Activated CD4-positive, alpha-beta T cell treated with anti-CD3 and anti-CD28 coated beads, Interleukin-2, amount 10 ng/mL, durations not matched to agents 7 days and 5 days (primary cell): ENCODE measurements around the gene ZNF521. TPM values are rescaled to one million over a fixed set of nuclear protein-coding genes. Genes with fewer than 3 reads are reported as not detected.

Source experiments
- CTCF ChIA-PET: fragments of 350-600 bp; sonication (Branson Sonifier 250); formaldehyde crosslinking; loops from one replicate; lab custom pipeline; 2021; ENCODE audit warnings: antibody characterized with exemption; lab: Charles Lee
- POLR2A ChIA-PET: fragments of 350-600 bp; sonication (Branson Sonifier 250); formaldehyde crosslinking; loops from one replicate; lab custom pipeline; 2021; ENCODE audit warnings: antibody characterized with exemption; lab: Charles Lee
- DNase-seq: peaks from one replicate; pipeline ENCODE4 v3.0.0-alpha.2; 2020
- H3K27ac Mint-ChIP-seq: one replicate; pipeline ENCODE4 v1.8.0; 2021; ENCODE audit warnings: mild to moderate bottlenecking, moderate library complexity, mixed read lengths
- H3K27me3 Mint-ChIP-seq: one replicate; pipeline ENCODE4 v1.8.0; 2021; ENCODE audit warnings: mixed read lengths
- H3K36me3 Mint-ChIP-seq: one replicate; pipeline ENCODE4 v1.8.0; 2021; ENCODE audit warnings: low read depth, mixed read lengths
- H3K4me1 Mint-ChIP-seq: one replicate; pipeline ENCODE4 v1.8.0; 2021; ENCODE audit warnings: mixed read lengths
- H3K4me3 Mint-ChIP-seq: one replicate; pipeline ENCODE4 v1.8.0; 2021; ENCODE audit warnings: mild to moderate bottlenecking, moderate library complexity, mixed read lengths
- H3K9me3 Mint-ChIP-seq: one replicate; pipeline ENCODE4 v1.8.0; 2021; ENCODE audit warnings: mixed read lengths
- total RNA-seq, 2 experiments: library from RNA; stranded (reverse); gene quantifications; one replicate each; pipeline ENCODE4 v1.2.3, GENCODE V29; 2021

ZNF521 gene
- total RNA-seq, 2 experiments from 2014 or later: not detected

- DNase-seq: no peak
Measured at GRCh38 chr18:25097057-25097456, 254.9 kb downstream of the ZNF521 start.

GRCh38 chr18:25093141-25093540, 258.8 kb downstream of the ZNF521 start:
- DNase-seq: no peak
- no peak overlapping the region for H3K4me3 Mint-ChIP-seq
- ChIA-PET CTCF (no interaction called here), POLR2A (no interaction called here)
- H3K4me1 Mint-ChIP-seq: no peaks in the 10 kb centered on the region
- peaks cover 3% of the 10 kb centered on the region for H3K27me3 Mint-ChIP-seq
- no peak overlapping the region for H3K27ac Mint-ChIP-seq
- no peaks in the 10 kb centered on the region for H3K36me3 Mint-ChIP-seq
- no peaks in the 10 kb centered on the region for H3K9me3 Mint-ChIP-seq

More at GRCh38 chr18:25097057-25097456, 254.9 kb downstream of the ZNF521 start:
- Mint-ChIP-seq H3K4me3 (no peak overlapping the region), H3K9me3 (no peaks in the 10 kb centered on the region), H3K27me3 (peaks cover 3% of the 10 kb centered on the region), H3K27ac (no peak overlapping the region), H3K36me3 (no peaks in the 10 kb centered on the region), H3K4me1 (no peaks in the 10 kb centered on the region)
- ChIA-PET CTCF (no interaction called here), POLR2A (no interaction called here)

- no peaks in the 10 kb centered on the region for H3K9me3 Mint-ChIP-seq
- no peak for DNase-seq
- no peaks in the 10 kb centered on the region for H3K4me1 Mint-ChIP-seq
- no peak overlapping the region for H3K27ac Mint-ChIP-seq
- CTCF ChIA-PET: no interaction called here
- H3K27me3 Mint-ChIP-seq: peaks cover 5% of the 10 kb centered on the region
- POLR2A ChIA-PET: no interaction called here
- H3K4me3 Mint-ChIP-seq: no peak overlapping the region
- H3K36me3 Mint-ChIP-seq: no peaks in the 10 kb centered on the region
Measured at GRCh38 chr18:25089470-25089869, 262.5 kb downstream of the ZNF521 start.

GRCh38 chr18:25086876-25087275, 265.1 kb downstream of the ZNF521 start:
- Mint-ChIP-seq H3K9me3 (no peaks in the 10 kb centered on the region), H3K36me3 (no peaks in the 10 kb centered on the region), H3K4me3 (no peak overlapping the region), H3K4me1 (no peaks in the 10 kb centered on the region), H3K27me3 (peaks cover 1% of the 10 kb centered on the region), H3K27ac (no peak overlapping the region)
- DNase-seq: no peak
- ChIA-PET POLR2A (no interaction called here), CTCF (no interaction called here)

GRCh38 chr18:25081001-25081400, 271.0 kb downstream of the ZNF521 start:
- no peak overlapping the region for H3K4me3 Mint-ChIP-seq
- H3K27ac Mint-ChIP-seq: no peak overlapping the region
- H3K27me3 Mint-ChIP-seq: peaks cover 1% of the 10 kb centered on the region
- CTCF ChIA-PET: no interaction called here
- POLR2A ChIA-PET: no interaction called here
- no peaks in the 10 kb centered on the region for H3K4me1 Mint-ChIP-seq
- H3K9me3 Mint-ChIP-seq: no peaks in the 10 kb centered on the region
- no peaks in the 10 kb centered on the region for H3K36me3 Mint-ChIP-seq
- no peak for DNase-seq

GRCh38 chr18:25080211-25080610, 271.8 kb downstream of the ZNF521 start:
- CTCF ChIA-PET: no interaction called here
- H3K4me3 Mint-ChIP-seq: no peak overlapping the region
- no peak overlapping the region for H3K27ac Mint-ChIP-seq
- H3K27me3 Mint-ChIP-seq: no peaks in the 10 kb centered on the region
- H3K9me3 Mint-ChIP-seq: no peaks in the 10 kb centered on the region
- H3K4me1 Mint-ChIP-seq: no peaks in the 10 kb centered on the region
- H3K36me3 Mint-ChIP-seq: no peaks in the 10 kb centered on the region
- POLR2A ChIA-PET: no interaction called here
- no peak for DNase-seq

- Mint-ChIP-seq H3K36me3 (no peaks in the 10 kb centered on the region), H3K27me3 (no peaks in the 10 kb centered on the region), H3K27ac (no peak overlapping the region), H3K9me3 (no peaks in the 10 kb centered on the region), H3K4me3 (no peak overlapping the region), H3K4me1 (no peaks in the 10 kb centered on the region)
- no peak for DNase-seq
- CTCF ChIA-PET: no interaction called here
- POLR2A ChIA-PET: no interaction called here
Measured at GRCh38 chr18:25077944-25078723, 273.8 kb downstream of the ZNF521 start.

- DNase-seq: no peak
- no peak overlapping the region for H3K4me3 Mint-ChIP-seq
- CTCF ChIA-PET: no interaction called here
- no peaks in the 10 kb centered on the region for H3K4me1 Mint-ChIP-seq
- H3K27ac Mint-ChIP-seq: no peak overlapping the region
- H3K36me3 Mint-ChIP-seq: no peaks in the 10 kb centered on the region
- POLR2A ChIA-PET: no interaction called here
- H3K27me3 Mint-ChIP-seq: no peaks in the 10 kb centered on the region
- H3K9me3 Mint-ChIP-seq: no peaks in the 10 kb centered on the region
Measured at GRCh38 chr18:25077038-25077943, 274.7 kb downstream of the ZNF521 start.

GRCh38 chr18:25075783-25076182, 276.2 kb downstream of the ZNF521 start:
- CTCF ChIA-PET: no interaction called here

GRCh38 chr18:25075331-25075730, 276.6 kb downstream of the ZNF521 start:
- Mint-ChIP-seq H3K27ac (no peak overlapping the region), H3K36me3 (no peaks in the 10 kb centered on the region), H3K27me3 (no peaks in the 10 kb centered on the region), H3K9me3 (no peaks in the 10 kb centered on the region), H3K4me3 (no peak overlapping the region), H3K4me1 (no peaks in the 10 kb centered on the region)
- CTCF ChIA-PET: no interaction called here
- POLR2A ChIA-PET: no interaction called here
- DNase-seq: no peak

More at GRCh38 chr18:25075783-25076182, 276.2 kb downstream of the ZNF521 start:
- POLR2A ChIA-PET: no interaction called here
- Mint-ChIP-seq H3K27me3 (no peaks in the 10 kb centered on the region), H3K9me3 (no peaks in the 10 kb centered on the region), H3K36me3 (no peaks in the 10 kb centered on the region), H3K4me3 (no peak overlapping the region), H3K4me1 (no peaks in the 10 kb centered on the region), H3K27ac (no peak overlapping the region)
- DNase-seq: no peak

- Mint-ChIP-seq H3K27me3 (no peaks in the 10 kb centered on the region), H3K4me1 (no peaks in the 10 kb centered on the region), H3K27ac (no peak overlapping the region), H3K36me3 (no peaks in the 10 kb centered on the region), H3K9me3 (no peaks in the 10 kb centered on the region), H3K4me3 (no peak overlapping the region)
- ChIA-PET CTCF (no interaction called here), POLR2A (no interaction called here)
- no peak for DNase-seq
Measured at GRCh38 chr18:25074925-25075324, 277.0 kb downstream of the ZNF521 start.

- Mint-ChIP-seq H3K4me3 (no peak overlapping the region), H3K36me3 (no peaks in the 10 kb centered on the region), H3K4me1 (no peaks in the 10 kb centered on the region), H3K27me3 (peaks cover 2% of the 10 kb centered on the region), H3K27ac (no peak overlapping the region), H3K9me3 (no peaks in the 10 kb centered on the region)
- ChIA-PET POLR2A (no interaction called here), CTCF (interaction anchor here (1.5 kb wide), 1 partner anchor 11 kb away, joined by 3 read pairs; no protein-coding TSS in a partner anchor)
- DNase-seq: no peak
Measured at GRCh38 chr18:25072205-25072604, 279.8 kb downstream of the ZNF521 start.
